SK-N-SH treated with all-trans-retinoic acid at 6 μM for 48 hours (cell line): ENCODE data around the gene RPA3.

ENCODE experiments used
- ISL1 ChIP-seq: fragments of 250-450 bp; sonication (Bioruptor Pico); IDR thresholded peaks from 2 replicates; pipeline ENCODE4 v2.1.2; 2022; ENCODE audit warnings: mild to moderate bottlenecking, moderate library complexity
- OSR1 ChIP-seq: fragments of 250-450 bp; sonication (Bioruptor Pico); IDR thresholded peaks from 2 replicates; pipeline ENCODE4 v1.8.0; 2022; ENCODE audit warnings: moderate library complexity, mild to moderate bottlenecking, inconsistent platforms
- ZNF565 ChIP-seq: fragments of 450-650 bp; formaldehyde crosslinking; conservative IDR thresholded peaks from 2 replicates; pipeline ENCODE4 v1.5.0; 2020; ENCODE audit warnings: low read depth, mild to moderate bottlenecking, moderate library complexity
- TF ChIP-seq, protein P1 (sequence below): fragments of 250-450 bp; sonication (Bioruptor Pico); IDR thresholded peaks from 2 replicates; pipeline ENCODE4 v1.8.0; 2021; ENCODE audit warnings: low read depth, mild to moderate bottlenecking, moderate library complexity, borderline replicate concordance

DNA sequence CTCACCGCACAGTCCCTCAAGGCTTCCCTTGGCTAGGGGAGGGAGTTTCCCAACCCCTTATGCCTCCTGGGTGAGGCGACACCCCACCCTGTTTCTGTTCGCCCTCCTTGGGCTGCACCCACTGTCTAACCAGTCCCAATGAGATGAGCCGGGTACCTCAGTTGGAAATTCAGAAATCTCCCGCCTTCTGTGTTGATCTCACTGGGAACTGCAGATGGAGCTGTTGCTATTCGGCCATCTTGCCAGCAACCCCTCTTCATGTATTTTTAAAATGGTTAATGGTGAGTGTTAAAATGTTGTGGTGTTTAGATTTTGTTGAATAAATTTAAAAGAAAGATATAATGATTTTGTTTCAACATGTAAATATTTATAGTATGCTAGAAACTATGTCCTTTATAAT is 55.9 kb downstream of the RPA3 start:
- TF ChIP-seq ISL1 (CRISPR knock-in tag) (no peak), OSR1 (CRISPR knock-in tag) (no peak), ZNF565 (CRISPR knock-in tag) (no peak)
- TF ChIP-seq, protein P1, sequence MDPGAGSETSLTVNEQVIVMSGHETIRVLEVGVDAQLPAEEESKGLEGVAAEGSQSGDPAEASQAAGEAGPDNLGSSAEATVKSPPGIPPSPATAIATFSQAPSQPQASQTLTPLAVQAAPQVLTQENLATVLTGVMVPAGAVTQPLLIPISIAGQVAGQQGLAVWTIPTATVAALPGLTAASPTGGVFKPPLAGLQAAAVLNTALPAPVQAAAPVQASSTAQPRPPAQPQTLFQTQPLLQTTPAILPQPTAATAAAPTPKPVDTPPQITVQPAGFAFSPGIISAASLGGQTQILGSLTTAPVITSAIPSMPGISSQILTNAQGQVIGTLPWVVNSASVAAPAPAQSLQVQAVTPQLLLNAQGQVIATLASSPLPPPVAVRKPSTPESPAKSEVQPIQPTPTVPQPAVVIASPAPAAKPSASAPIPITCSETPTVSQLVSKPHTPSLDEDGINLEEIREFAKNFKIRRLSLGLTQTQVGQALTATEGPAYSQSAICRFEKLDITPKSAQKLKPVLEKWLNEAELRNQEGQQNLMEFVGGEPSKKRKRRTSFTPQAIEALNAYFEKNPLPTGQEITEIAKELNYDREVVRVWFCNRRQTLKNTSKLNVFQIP (CRISPR knock-in tag), result no peak
